K562 (cell line): Measurements from ENCODE around the gene KLHL18. TPM values are rescaled to one million over a fixed set of nuclear protein-coding genes. Genes with fewer than 3 reads are reported as not detected.

Experiments
- ATAC-seq: fragments of 200-7000 bp; cut with Tn5 transposase; 3 replicates; pipeline ENCODE4 v1.9.1; 2020; ENCODE audit warnings: moderate library complexity
- BruUV-seq: library from RNA; stranded (reverse); fragments of 400-500 nt; replicated peaks from 2 replicates; lab custom pipeline; 2021; lab: Mats Ljungman, UMichigan
- CTCF ChIA-PET: fragments of 300-600 bp; formaldehyde crosslinking; extraction: SDS; loops from one replicate; lab custom pipeline; 2021; ENCODE audit warnings: low intra/inter-chr PET ratio; lab: Yijun Ruan, JAX
- POLR2A ChIA-PET: fragments of 300-600, 350-650 bp; sonication (Branson Sonifier 250); formaldehyde crosslinking; extraction: SDS; loops from one replicate; lab custom pipeline; 2021; ENCODE audit warnings: antibody characterized with exemption, inconsistent platforms; lab: Yijun Ruan, JAX
- DNase-seq, 4 experiments: peaks; one replicate each; pipeline versions ENCODE4 v3.0.0 to v3.0.0-alpha.2; 2011 to 2018; ENCODE audit warnings: low spot score in 3 of 4, mixed read lengths in 3 of 4; ENCODE audit errors: extremely low read depth in 1 of 4
- FAIRE-seq: peaks from 2 replicates; lab custom pipeline; 2011; peaks lifted over from hg19 to GRCh38; lab: Jason Lieb, UNC
- H2AFZ ChIP-seq: 2 replicates; pipeline ENCODE4 v1.6.0; 2011; ENCODE audit warnings: low read depth, low read length, control low read depth, inconsistent platforms
- H3K27ac ChIP-seq: fragments of 200-600 bp; 3 replicates; pipeline ENCODE4 v1.8.0; 2011; ENCODE audit warnings: low read depth, mild to moderate bottlenecking, control low read depth, inconsistent platforms, low read length, moderate library complexity, mixed read lengths; ENCODE audit errors: extremely low read depth
- H3K27me3 ChIP-seq, 2 experiments: fragments of 300-600 bp in 1 of 2; 2 replicates in 1 of 2; 3 replicates in 1 of 2; pipeline versions ENCODE4 v1.6.0 to v1.8.0; 2011; ENCODE audit warnings: inconsistent platforms in 2 of 2, low read length in 2 of 2, mild to moderate bottlenecking in 1 of 2, mixed read lengths in 1 of 2, moderate library complexity in 1 of 2; ENCODE audit not compliant: control insufficient read depth in 2 of 2, insufficient read depth in 2 of 2
- H3K36me3 ChIP-seq: fragments of 300-600 bp; 3 replicates; pipeline ENCODE4 v1.8.0; 2011; ENCODE audit warnings: mild to moderate bottlenecking, low read length, inconsistent platforms; ENCODE audit not compliant: control insufficient read depth, insufficient read depth
- H3K4me1 ChIP-seq, 2 experiments: fragments of 200-600 bp in 1 of 2; replicated peaks in 1 of 2; 2 replicates in 1 of 2; 3 replicates in 1 of 2; pipeline versions ENCODE4 v1.5.1 to v1.8.0; 2011; ENCODE audit warnings: inconsistent platforms in 2 of 2, low read length in 2 of 2, mild to moderate bottlenecking in 1 of 2, mixed read lengths in 1 of 2, moderate library complexity in 1 of 2; ENCODE audit not compliant: control insufficient read depth in 2 of 2, insufficient read depth in 2 of 2
- H3K4me2 ChIP-seq: 2 replicates; pipeline ENCODE4 v1.6.1; 2011; ENCODE audit warnings: low read length, control low read depth, inconsistent platforms, mixed read lengths; ENCODE audit not compliant: insufficient read depth
- H3K4me3 ChIP-seq: fragments of 200-600 bp; sonication (generic), shearing (Covaris generic); 2 replicates; pipeline ENCODE4 v1.5.1; 2016; ENCODE audit warnings: control low read depth, inconsistent platforms
- H3K79me2 ChIP-seq: fragments of 200-600 bp; 3 replicates; pipeline ENCODE4 v1.8.0; 2011; ENCODE audit warnings: low read length, inconsistent platforms; ENCODE audit not compliant: control insufficient read depth, insufficient read depth
- H3K9ac ChIP-seq, 2 experiments: 2 replicates each; pipeline versions ENCODE4 v1.6.0 to v1.6.1; 2011; ENCODE audit warnings: low read depth in 2 of 2, low read length in 2 of 2, control low read depth in 1 of 2, inconsistent platforms in 1 of 2, mild to moderate bottlenecking in 1 of 2, mixed read lengths in 1 of 2; ENCODE audit not compliant: insufficient read depth in 1 of 2
- H3K9me1 ChIP-seq: one replicate; pipeline ENCODE4 v1.6.0; 2011; ENCODE audit warnings: inconsistent platforms, mild to moderate bottlenecking, low read length, moderate library complexity; ENCODE audit not compliant: control insufficient read depth, insufficient read depth
- H3K9me3 ChIP-seq: replicated peaks from 2 replicates; pipeline ENCODE4 v1.5.1; 2011; ENCODE audit warnings: low read depth, low read length, inconsistent platforms; ENCODE audit not compliant: control insufficient read depth, insufficient read depth
- H4K20me1 ChIP-seq: replicated peaks from 2 replicates; pipeline ENCODE4 v1.6.1; 2011; ENCODE audit warnings: low read length, inconsistent platforms, mixed read lengths; ENCODE audit not compliant: control insufficient read depth, insufficient read depth
- C11orf30 ChIP-seq: fragments of 450-650 bp; IDR thresholded peaks from 2 replicates; pipeline ENCODE4 v1.6.1; 2016; ENCODE audit warnings: low read depth, mild to moderate bottlenecking
- CC2D1A ChIP-seq: fragments of 450-650 bp; IDR thresholded peaks from 2 replicates; pipeline ENCODE4 v1.6.1; 2017; ENCODE audit warnings: mild to moderate bottlenecking
- CEBPG ChIP-seq, 3 experiments: fragments of 200-800 bp in 1 of 3; sonication (Bioruptor generic) in 1 of 3; sonication (generic) in 1 of 3; formaldehyde crosslinking in 1 of 3; IDR thresholded peaks in 2 of 3; conservative IDR thresholded peaks in 1 of 3; 2 replicates each; pipeline versions ENCODE4 v1.6.1 to v1.8.0; 2016 to 2022; ENCODE audit warnings: missing compliant biosample characterization in 2 of 3, missing genetic modification characterization in 2 of 3, mild to moderate bottlenecking in 1 of 3, missing genetic modification reagents in 1 of 3
- ERF ChIP-seq: fragments of 450-650 bp; formaldehyde crosslinking; IDR thresholded peaks from 2 replicates; pipeline ENCODE4 v1.4.0; 2020; ENCODE audit warnings: mild to moderate bottlenecking, mixed read lengths
- FOXA3 ChIP-seq, 2 experiments: fragments of 450-650 bp in 1 of 2; sonication (generic) in 1 of 2; formaldehyde crosslinking; IDR thresholded peaks in 1 of 2; conservative IDR thresholded peaks in 1 of 2; 2 replicates each; pipeline versions ENCODE4 v1.4.0 to v1.8.0; 2020 to 2022; ENCODE audit warnings: mild to moderate bottlenecking in 2 of 2, missing genetic modification reagents in 1 of 2
- MTA2 ChIP-seq: fragments of 450-650 bp; IDR thresholded peaks from 2 replicates; pipeline ENCODE4 v1.6.1; 2016; ENCODE audit warnings: low read depth
- NCOA1 ChIP-seq: fragments of 450-650 bp; IDR thresholded peaks from 2 replicates; pipeline ENCODE4 v1.6.1; 2016; ENCODE audit warnings: low read depth
- ZNF41 ChIP-seq: fragments of 250-450 bp; sonication (Bioruptor Pico); conservative IDR thresholded peaks from 2 replicates; pipeline ENCODE4 v1.4.0; 2020; ENCODE audit warnings: mild to moderate bottlenecking
- ZNF668 ChIP-seq: fragments of 250-450 bp; sonication (Bioruptor Pico); IDR thresholded peaks from 2 replicates; pipeline ENCODE4 v1.8.0; 2022; ENCODE audit warnings: mild to moderate bottlenecking, inconsistent platforms
- WGBS: fragments of 100-300 bp; shearing (Covaris generic); methylation state at CpG from one replicate; pipeline ENCODE4 v1.1.6; 2016; ENCODE audit warnings: low coverage, mixed read lengths; ENCODE audit not compliant: insufficient coverage; ENCODE audit errors: missing lambda C conversion rate; 5-methylcytosine and 5-hydroxymethylcytosine counted together
- in situ Hi-C: fragments of 300-500 bp; cut with MboI; formaldehyde crosslinking; loops from 4 replicates; pipeline ENCODE4 v1.15.0; 2018; ENCODE audit warnings: inconsistent platforms, mixed read lengths
- intact Hi-C: fragments of 100-400 bp; cut with micrococcal nuclease; formaldehyde crosslinking; loops from 2 replicates; pipeline ENCODE4 v1.14.2; 2022
- polyA plus RNA-seq, 8 experiments: library from polyadenylated mRNA; depleted of rRNA in 4 of 8; stranded (reverse) in 5 of 8; unstranded in 3 of 8; fragments of >200 nt; fragmentation: Nextera tagmentation in 2 of 8; fragmentation: Illumina TruSeq in 1 of 8; extraction: Ambion mirVana in 2 of 8; extraction: Trizol in 1 of 8; gene quantifications; 2 replicates each; pipeline versions ENCODE4 v1.2.1 to v1.2.3, GENCODE V29; 2011 to 2014; ENCODE audit warnings: inconsistent platforms in 1 of 8, missing spikeins in 1 of 8
- total RNA-seq, 7 experiments: library from RNA; depleted of rRNA in 6 of 7; stranded (reverse); fragments of >200 nt in 6 of 7; fragmentation: Illumina TruSeq in 2 of 7; extraction: Trizol in 2 of 7; gene quantifications; 2 replicates each; pipeline versions ENCODE4 v1.2.1 to v1.2.3, GENCODE V29; 2011 to 2021; ENCODE audit warnings: low replicate concordance in 1 of 7
- TF ChIP-seq, protein P1 (sequence below): fragments of 250-450 bp; sonication (Bioruptor Pico); IDR thresholded peaks from 2 replicates; pipeline ENCODE4 v1.4.0; 2020
- TF ChIP-seq, protein P2 (sequence below): fragments of 250-450 bp; sonication (Bioruptor Pico); IDR thresholded peaks from 2 replicates; pipeline ENCODE4 v1.8.0; 2021; ENCODE audit warnings: mild to moderate bottlenecking, moderate library complexity
- TF ChIP-seq, protein P3 (sequence below): sonication (generic); formaldehyde crosslinking; IDR thresholded peaks from 2 replicates; pipeline ENCODE4 v1.8.1; 2022; ENCODE audit warnings: missing genetic modification reagents

Gene KLHL18
- total and polyA plus RNA-seq, 9 of the 15 experiments (the other 6 are each of a cell fraction or from before 2014, with no cell fraction given) = 26.7 to 97.5 (median 48.7) TPM

DNA sequence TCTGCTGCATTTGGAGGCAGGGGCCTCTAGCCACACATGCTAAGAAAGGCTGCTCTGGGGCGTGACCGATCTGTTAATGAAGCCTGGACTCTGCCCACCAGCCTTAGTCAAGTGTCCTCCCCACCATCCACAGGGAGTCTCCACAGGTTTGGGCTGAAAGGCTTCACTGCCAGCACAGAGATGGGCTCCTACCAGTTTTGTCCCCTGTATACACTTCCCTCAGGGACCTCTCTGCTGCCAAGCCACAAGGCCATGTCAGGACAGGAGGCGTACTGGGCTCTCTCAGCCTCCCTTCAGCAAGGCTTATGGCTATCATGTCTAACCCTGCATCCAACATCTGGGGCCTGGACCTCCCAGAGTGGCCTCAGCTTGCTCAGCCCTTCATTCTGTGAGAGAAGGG lies 23.6 kb upstream of the KLHL18 start (continued):
- TF ChIP-seq ZNF41 (CRISPR knock-in tag) (no peak), CEBPG (CRISPR knock-in tag; IDR thresholded peaks at IDR 0.05) (no peak), CEBPG (tag; conservative IDR thresholded peaks at IDR 0.05 in 1 of 2, IDR thresholded peaks at IDR 0.05 in 1 of 2) (no peak)
- TF ChIP-seq, protein P1, sequence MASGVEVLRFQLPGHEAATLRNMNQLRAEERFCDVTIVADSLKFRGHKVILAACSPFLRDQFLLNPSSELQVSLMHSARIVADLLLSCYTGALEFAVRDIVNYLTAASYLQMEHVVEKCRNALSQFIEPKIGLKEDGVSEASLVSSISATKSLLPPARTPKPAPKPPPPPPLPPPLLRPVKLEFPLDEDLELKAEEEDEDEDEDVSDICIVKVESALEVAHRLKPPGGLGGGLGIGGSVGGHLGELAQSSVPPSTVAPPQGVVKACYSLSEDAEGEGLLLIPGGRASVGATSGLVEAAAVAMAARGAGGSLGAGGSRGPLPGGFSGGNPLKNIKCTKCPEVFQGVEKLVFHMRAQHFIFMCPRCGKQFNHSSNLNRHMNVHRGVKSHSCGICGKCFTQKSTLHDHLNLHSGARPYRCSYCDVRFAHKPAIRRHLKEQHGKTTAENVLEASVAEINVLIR (CRISPR knock-in tag) = no peak
- TF ChIP-seq, all 486 proteins: peak for 0

GRCh38 chr3:47260605-47261004 lies 22.1 kb upstream of the KLHL18 start:
- H3K27me3 ChIP-seq = no peaks in the 10 kb centered on the region
- no peak for DNase-seq
- no peak overlapping the region for H3K9ac ChIP-seq
- in situ Hi-C loops (no loop called here), intact Hi-C loops (no loop called here)
- H3K27ac ChIP-seq = no peak overlapping the region
- H3K4me1 ChIP-seq = peaks cover 0 to 2% of the 10 kb centered on the region in 2 experiments; a peak in 1 of 5 replicates
- H3K36me3 ChIP-seq = no peaks in the 10 kb centered on the region
- ChIA-PET POLR2A (interaction anchor here (0.7 kb wide), 1 partner anchor 31 kb away, joined by 3 read pairs; no protein-coding TSS in a partner anchor), CTCF (no interaction called here)
- H2AFZ ChIP-seq = no peak overlapping the region
- no TSS peak for BruUV-seq
- H4K20me1 ChIP-seq = no peaks in the 10 kb centered on the region
- H3K9me3 ChIP-seq = no peaks in the 10 kb centered on the region
- no peak for FAIRE-seq
- TF ChIP-seq, protein P2, sequence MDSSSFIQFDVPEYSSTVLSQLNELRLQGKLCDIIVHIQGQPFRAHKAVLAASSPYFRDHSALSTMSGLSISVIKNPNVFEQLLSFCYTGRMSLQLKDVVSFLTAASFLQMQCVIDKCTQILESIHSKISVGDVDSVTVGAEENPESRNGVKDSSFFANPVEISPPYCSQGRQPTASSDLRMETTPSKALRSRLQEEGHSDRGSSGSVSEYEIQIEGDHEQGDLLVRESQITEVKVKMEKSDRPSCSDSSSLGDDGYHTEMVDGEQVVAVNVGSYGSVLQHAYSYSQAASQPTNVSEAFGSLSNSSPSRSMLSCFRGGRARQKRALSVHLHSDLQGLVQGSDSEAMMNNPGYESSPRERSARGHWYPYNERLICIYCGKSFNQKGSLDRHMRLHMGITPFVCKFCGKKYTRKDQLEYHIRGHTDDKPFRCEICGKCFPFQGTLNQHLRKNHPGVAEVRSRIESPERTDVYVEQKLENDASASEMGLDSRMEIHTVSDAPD = no peak
- TF ChIP-seq ERF (CRISPR knock-in tag) = no peak
- no peak for TF ChIP-seq CC2D1A
- no peak for TF ChIP-seq C11orf30
- TF ChIP-seq MTA2 = no peak
- TF ChIP-seq FOXA3 (CRISPR knock-in tag; conservative IDR thresholded peaks at IDR 0.05 in 1 of 2, IDR thresholded peaks at IDR 0.05 in 1 of 2) = no peak
- TF ChIP-seq ZNF668 (CRISPR knock-in tag) = no peak
- TF ChIP-seq NCOA1 = no peak
- TF ChIP-seq, protein P3, sequence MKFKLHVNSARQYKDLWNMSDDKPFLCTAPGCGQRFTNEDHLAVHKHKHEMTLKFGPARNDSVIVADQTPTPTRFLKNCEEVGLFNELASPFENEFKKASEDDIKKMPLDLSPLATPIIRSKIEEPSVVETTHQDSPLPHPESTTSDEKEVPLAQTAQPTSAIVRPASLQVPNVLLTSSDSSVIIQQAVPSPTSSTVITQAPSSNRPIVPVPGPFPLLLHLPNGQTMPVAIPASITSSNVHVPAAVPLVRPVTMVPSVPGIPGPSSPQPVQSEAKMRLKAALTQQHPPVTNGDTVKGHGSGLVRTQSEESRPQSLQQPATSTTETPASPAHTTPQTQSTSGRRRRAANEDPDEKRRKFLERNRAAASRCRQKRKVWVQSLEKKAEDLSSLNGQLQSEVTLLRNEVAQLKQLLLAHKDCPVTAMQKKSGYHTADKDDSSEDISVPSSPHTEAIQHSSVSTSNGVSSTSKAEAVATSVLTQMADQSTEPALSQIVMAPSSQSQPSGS = no peak
- 32% methylated on average over 4 of the region's 4 CpGs for WGBS
- no peak for ATAC-seq
- no peaks in the 10 kb centered on the region for H3K79me2 ChIP-seq
- H3K9me1 ChIP-seq = no peaks in the 10 kb centered on the region
- H3K4me2 ChIP-seq = no peak overlapping the region
- no peak overlapping the region for H3K4me3 ChIP-seq
